ENCODE measurements around the gene GCSAM. TPM values are rescaled to one million over a fixed set of nuclear protein-coding genes. Genes with fewer than 3 reads are reported as not detected.
A peak's percentile ranks its signal among the peaks of the same experiment; 100 is the strongest.

Gene GCSAM
- total and polyA plus RNA-seq, 2 experiments from 2014 or later, result 1.7 TPM; not detected in 1

DNA sequence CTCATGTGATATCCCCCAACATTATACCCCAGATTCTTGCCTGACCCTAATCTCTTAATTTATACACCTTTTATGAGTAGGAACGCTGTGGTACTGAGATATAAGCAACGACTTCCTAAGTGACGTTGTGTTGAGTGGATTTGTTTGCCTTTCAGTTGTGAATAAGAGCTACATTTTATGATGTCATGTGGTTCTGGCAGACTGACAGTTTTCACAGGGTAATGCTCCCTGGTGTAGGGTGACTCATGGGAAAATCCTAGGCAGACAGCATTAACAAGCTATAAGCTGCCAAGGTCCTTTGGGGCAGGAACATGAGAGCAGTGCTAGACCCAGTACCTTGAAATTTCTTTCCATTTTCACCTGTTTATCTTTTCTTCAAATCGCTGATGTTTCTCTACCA, 35.7 kb downstream of the GCSAM start:
- Histone ChIP-seq H3K27me3 (no peaks in the 10 kb centered on the region), H3K27ac (no peak overlapping the region), H3K9me3 (ENCODE audit: low read depth) (no peaks in the 10 kb centered on the region), H3K4me1 (ENCODE audit: low read depth) (peaks cover 14% of the 10 kb centered on the region), H3K36me3 (no peaks in the 10 kb centered on the region), H3K4me3 (no peak overlapping the region)
- peak in 1 of 2 donors; percentile 99 for DNase-seq (ENCODE audit: low read depth in 1 of 2, low spot score in 1 of 2)
- TF ChIP-seq, protein P1, sequence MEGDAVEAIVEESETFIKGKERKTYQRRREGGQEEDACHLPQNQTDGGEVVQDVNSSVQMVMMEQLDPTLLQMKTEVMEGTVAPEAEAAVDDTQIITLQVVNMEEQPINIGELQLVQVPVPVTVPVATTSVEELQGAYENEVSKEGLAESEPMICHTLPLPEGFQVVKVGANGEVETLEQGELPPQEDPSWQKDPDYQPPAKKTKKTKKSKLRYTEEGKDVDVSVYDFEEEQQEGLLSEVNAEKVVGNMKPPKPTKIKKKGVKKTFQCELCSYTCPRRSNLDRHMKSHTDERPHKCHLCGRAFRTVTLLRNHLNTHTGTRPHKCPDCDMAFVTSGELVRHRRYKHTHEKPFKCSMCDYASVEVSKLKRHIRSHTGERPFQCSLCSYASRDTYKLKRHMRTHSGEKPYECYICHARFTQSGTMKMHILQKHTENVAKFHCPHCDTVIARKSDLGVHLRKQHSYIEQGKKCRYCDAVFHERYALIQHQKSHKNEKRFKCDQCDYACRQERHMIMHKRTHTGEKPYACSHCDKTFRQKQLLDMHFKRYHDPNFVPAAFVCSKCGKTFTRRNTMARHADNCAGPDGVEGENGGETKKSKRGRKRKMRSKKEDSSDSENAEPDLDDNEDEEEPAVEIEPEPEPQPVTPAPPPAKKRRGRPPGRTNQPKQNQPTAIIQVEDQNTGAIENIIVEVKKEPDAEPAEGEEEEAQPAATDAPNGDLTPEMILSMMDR (IDR thresholded peaks at IDR 0.05; ENCODE audit: low read depth, low read length), result no peak

DNA sequence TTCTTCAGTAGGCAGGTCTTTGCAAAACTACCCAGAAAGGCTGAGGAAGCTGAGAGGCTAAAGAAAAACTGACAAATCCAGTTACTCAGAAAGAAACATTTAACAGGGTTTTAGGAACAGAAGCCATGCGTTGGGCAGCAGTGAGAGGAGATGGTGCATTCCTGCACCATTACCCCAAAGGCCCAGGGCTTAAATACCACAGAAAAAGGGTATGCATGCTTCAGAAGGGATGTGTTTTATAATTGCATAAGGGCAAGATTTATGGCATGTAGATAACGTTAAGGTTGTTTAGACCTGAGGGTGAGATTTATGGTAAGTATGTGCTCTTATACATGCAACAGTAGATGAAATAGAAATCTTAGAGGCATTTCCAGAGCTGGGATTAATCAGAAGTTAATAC, 36.9 kb downstream of the GCSAM start:
- DNase-seq (ENCODE audit: low read depth in 1 of 2, low spot score in 1 of 2), result no peak
- Histone ChIP-seq H3K27ac (no peak overlapping the region), H3K9me3 (ENCODE audit: low read depth) (no peaks in the 10 kb centered on the region), H3K27me3 (no peaks in the 10 kb centered on the region), H3K4me3 (no peak overlapping the region), H3K36me3 (no peaks in the 10 kb centered on the region), H3K4me1 (ENCODE audit: low read depth) (peaks cover 23% of the 10 kb centered on the region)
- TF ChIP-seq, protein P1 (IDR thresholded peaks at IDR 0.05; ENCODE audit: low read depth, low read length), result no peak

DNA sequence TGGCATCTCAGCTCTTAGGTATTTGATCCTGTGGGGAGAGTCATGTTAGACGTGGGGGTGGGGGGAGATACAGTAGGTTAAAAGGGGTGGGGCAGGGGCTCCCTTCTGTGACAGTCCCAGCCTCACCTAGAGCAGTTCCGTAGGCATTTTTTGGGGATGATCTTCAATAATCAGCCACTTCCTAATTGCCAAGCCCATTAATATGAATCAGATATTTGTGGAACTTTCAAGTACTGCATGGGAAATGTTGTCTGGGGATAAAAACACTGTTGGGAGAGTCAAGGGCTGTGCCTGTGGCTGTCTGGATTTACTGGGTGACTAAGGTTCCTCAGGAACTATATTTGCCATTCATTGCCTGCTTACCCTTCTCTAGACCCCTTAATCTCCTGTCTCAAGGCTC, 37.3 kb downstream of the GCSAM start:
- Histone ChIP-seq H3K27ac (no peak overlapping the region), H3K4me3 (no peak overlapping the region), H3K9me3 (ENCODE audit: low read depth) (no peaks in the 10 kb centered on the region), H3K4me1 (ENCODE audit: low read depth) (peaks cover 26% of the 10 kb centered on the region), H3K36me3 (no peaks in the 10 kb centered on the region), H3K27me3 (no peaks in the 10 kb centered on the region)
- TF ChIP-seq, protein P1 (IDR thresholded peaks at IDR 0.05; ENCODE audit: low read depth, low read length), result no peak
- DNase-seq (ENCODE audit: low read depth in 1 of 2, low spot score in 1 of 2), result no peak

DNA sequence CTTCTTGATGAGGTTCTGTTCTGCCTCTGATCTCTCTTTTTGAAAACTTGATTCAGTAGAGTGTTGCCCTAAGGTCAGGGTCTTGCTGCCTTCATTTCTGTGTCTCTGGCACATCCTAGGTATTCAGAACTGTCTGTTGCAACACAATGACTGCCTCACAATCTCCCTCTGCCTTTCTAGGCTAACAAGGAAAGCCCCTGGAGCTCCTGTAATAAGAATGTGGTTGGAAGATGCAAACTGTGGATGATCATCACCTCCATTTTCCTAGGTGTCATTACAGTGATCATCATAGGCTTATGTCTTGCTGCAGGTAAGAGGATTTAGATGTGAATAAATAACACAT, 39.9 kb downstream of the GCSAM start:
- H3K27me3 ChIP-seq, result peaks cover 3% of the 10 kb centered on the region
- H3K4me1 ChIP-seq (ENCODE audit: low read depth), result peaks cover 40% of the 10 kb centered on the region
- no peaks in the 10 kb centered on the region for H3K9me3 ChIP-seq (ENCODE audit: low read depth)
- H3K36me3 ChIP-seq, result no peaks in the 10 kb centered on the region
- DNase-seq (ENCODE audit: low read depth in 1 of 2, low spot score in 1 of 2), result no peak
- peak overlapping the region; percentile 0 for H3K4me3 ChIP-seq
- TF ChIP-seq, protein P1 (IDR thresholded peaks at IDR 0.05; ENCODE audit: low read depth, low read length), result no peak
- H3K27ac ChIP-seq, result peak overlapping the region; percentile 68

DNA sequence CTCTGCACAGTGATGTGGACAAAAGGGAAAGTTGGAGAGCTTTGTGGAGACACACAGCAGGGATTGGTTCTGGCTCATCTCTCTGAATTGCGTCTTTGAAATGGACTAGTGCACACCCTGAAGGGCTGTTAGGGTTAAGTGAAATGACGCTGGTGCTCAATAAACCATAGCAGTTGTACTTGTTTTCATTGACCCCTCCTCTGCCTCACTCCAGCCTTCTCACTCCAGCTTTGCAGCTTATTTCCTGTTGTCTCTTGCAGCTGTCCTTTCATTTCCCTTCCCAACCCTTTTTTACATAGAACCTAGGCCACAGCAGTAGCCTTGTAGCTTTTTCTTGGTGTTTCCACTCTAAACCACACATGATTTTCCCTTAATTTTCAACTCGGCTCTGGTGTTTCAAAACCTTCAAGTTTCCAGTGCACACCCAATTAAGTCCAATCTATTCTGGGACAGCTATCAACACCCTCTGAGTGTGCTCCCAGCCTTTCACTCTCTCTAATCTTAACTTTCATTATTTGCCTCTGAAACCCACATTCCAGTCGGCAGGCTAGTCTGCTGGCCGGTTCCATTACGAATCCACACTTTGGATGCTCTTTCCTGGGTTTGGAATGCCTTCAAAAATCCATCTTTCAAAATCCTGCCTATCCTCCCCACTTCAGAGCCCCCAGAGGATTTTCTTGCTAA, 40.4 kb downstream of the GCSAM start:
- TF ChIP-seq, protein P1 (IDR thresholded peaks at IDR 0.05; ENCODE audit: low read depth, low read length), result no peak
- Histone ChIP-seq H3K27me3 (peaks cover 3% of the 10 kb centered on the region), H3K27ac (peak overlapping the region; percentile 68), H3K9me3 (ENCODE audit: low read depth) (no peaks in the 10 kb centered on the region), H3K4me1 (ENCODE audit: low read depth) (peaks cover 40% of the 10 kb centered on the region), H3K4me3 (peak overlapping the region; percentile 0), H3K36me3 (no peaks in the 10 kb centered on the region)
- DNase-seq (ENCODE audit: low read depth in 1 of 2, low spot score in 1 of 2), result peak; percentile 65 to 83

Data from cardiac muscle cell (in vitro differentiated cells and primary cell).